ENCODE data around the gene BCLAF1.

Gene BCLAF1

GRCh38 chr6:136284909-136285308, 4.7 kb downstream of the BCLAF1 start:
- no peak for TF ChIP-seq CTCF (IDR thresholded peaks at IDR 0.05; ENCODE audit: borderline replicate concordance, control extremely low read depth, extremely low read depth, insufficient read depth, missing control alignments)
- DNase-seq (ENCODE audit: low spot score), result no peak
- in situ Hi-C loops (cut with MboI; ENCODE audit: low sequenced_read_pairs, unreplicated experiment), result no loop called here

DNA sequence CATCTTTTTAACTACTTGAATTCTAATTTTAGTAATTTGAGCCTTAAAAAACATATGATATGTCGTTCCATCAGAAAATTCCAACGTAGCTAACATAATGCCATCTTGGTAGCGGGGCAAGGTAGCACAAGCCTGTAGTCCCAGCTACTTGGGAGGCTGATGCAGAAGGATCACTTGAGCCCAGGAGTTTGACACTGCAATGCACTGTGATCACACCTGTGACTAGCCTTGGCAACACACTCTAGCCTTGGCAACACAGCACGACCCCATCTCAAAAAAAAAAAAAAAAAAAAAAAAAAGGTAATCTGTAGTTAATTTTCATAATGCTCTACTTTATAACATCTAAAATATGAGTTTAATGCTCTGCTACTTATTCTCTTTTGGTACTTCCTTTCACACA, 6.7 kb downstream of the BCLAF1 start:
- in situ Hi-C loops (cut with MboI; ENCODE audit: low sequenced_read_pairs, unreplicated experiment), result no loop called here
- no peak for TF ChIP-seq CTCF (IDR thresholded peaks at IDR 0.05; ENCODE audit: borderline replicate concordance, control extremely low read depth, extremely low read depth, insufficient read depth, missing control alignments)
- DNase-seq (ENCODE audit: low spot score), result no peak

- in situ Hi-C loops (cut with MboI; ENCODE audit: low sequenced_read_pairs, unreplicated experiment), result no loop called here
- no peak for DNase-seq (ENCODE audit: low spot score)
Observed at GRCh38 chr6:136280032-136280609, 9.5 kb downstream of the BCLAF1 start.

DNA sequence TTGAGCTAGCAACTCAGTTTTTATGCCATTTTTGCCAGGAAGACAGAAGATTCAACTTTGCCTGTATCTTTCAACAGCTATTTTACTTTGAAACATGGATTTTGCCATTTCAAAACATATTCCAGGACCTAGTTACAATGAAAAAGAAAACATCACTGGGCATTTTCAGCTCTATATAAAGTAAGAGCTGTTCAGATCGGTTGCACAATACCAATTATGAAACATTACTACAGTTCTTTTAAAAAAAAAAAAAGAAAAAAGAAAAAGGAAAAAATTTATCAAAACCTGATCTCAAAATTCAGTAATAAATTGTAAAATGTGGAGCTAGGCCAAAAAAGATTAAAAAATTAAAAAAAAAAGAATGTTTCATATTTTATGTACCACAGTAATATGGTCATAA, 15.6 kb downstream of the BCLAF1 start:
- no peak for DNase-seq (ENCODE audit: low spot score)
- no peak for TF ChIP-seq CTCF (IDR thresholded peaks at IDR 0.05; ENCODE audit: borderline replicate concordance, control extremely low read depth, extremely low read depth, insufficient read depth, missing control alignments)
- in situ Hi-C loops (cut with MboI; ENCODE audit: low sequenced_read_pairs, unreplicated experiment), result no loop called here

More at GRCh38 chr6:136280032-136280609, 9.5 kb downstream of the BCLAF1 start:
- TF ChIP-seq CTCF (IDR thresholded peaks at IDR 0.05; ENCODE audit: borderline replicate concordance, control extremely low read depth, extremely low read depth, insufficient read depth, missing control alignments), result no peak

GRCh38 chr6:136265101-136265500, 24.5 kb downstream of the BCLAF1 start:
- in situ Hi-C loops (cut with MboI; ENCODE audit: low sequenced_read_pairs, unreplicated experiment), result no loop called here
- no peak for DNase-seq (ENCODE audit: low spot score)
- TF ChIP-seq CTCF (IDR thresholded peaks at IDR 0.05; ENCODE audit: borderline replicate concordance, control extremely low read depth, extremely low read depth, insufficient read depth, missing control alignments), result no peak

- DNase-seq (ENCODE audit: low spot score), result no peak
- TF ChIP-seq CTCF (IDR thresholded peaks at IDR 0.05; ENCODE audit: borderline replicate concordance, control extremely low read depth, extremely low read depth, insufficient read depth, missing control alignments), result no peak
- in situ Hi-C loops (cut with MboI; ENCODE audit: low sequenced_read_pairs, unreplicated experiment), result no loop called here
Observed at GRCh38 chr6:136262940-136263339, 26.7 kb downstream of the BCLAF1 start.
